GM19043 (cell line): ENCODE measurements around the gene CLTRN.
"Not testable (repeated sequence)": the region's sequence is repeated elsewhere in the genome, so short reads cannot be mapped to it uniquely, and the experiment has no call there.

Experiments
- ATAC-seq: cut with Tn5 transposase; IDR thresholded peaks from one replicate; pipeline ENCODE4 v1.9.1; 2021; ENCODE audit warnings: low read depth; ENCODE audit not compliant: unreplicated experiment

Gene CLTRN

DNA sequence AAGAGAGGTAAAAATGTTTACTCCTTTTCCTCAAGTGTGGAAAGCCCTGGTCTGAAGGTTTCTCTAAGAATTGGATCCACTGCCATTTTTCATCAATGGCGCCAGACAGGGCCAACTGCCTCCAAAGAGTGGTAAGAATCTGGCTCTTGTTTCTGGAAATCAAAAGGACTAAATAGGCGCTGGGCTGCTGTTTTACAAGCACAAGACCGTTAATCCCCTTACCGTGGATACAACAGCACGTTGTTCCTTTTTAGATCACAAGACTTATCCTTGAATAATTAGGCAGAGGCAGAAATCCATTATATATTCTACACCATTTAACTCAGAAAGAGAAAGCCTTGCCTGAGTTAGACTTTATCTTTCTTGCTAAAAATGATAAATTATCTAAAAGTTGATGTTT is 10.6 kb downstream of the CLTRN start:
- no peak for ATAC-seq

DNA sequence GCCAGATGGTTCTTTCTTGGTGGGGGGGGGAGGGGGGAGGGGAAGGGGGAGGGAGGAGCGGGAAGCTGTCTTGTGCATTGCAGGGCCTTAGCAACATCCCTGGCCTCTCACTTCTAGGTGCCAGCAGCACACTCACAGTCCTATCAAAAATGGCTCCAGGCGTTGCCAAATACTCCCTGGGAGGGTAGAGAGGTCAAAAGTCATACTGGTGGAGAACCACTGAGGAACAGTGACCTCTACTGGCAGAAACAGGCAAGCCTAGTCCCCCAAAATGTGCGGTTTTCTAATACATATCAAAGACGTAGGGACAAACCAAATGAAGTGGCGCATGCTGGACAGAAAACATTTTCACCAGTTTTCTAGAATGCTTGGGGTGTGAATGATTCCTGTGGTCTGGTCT is 17.1 kb downstream of the CLTRN start:
- not testable (repeated sequence) for ATAC-seq

DNA sequence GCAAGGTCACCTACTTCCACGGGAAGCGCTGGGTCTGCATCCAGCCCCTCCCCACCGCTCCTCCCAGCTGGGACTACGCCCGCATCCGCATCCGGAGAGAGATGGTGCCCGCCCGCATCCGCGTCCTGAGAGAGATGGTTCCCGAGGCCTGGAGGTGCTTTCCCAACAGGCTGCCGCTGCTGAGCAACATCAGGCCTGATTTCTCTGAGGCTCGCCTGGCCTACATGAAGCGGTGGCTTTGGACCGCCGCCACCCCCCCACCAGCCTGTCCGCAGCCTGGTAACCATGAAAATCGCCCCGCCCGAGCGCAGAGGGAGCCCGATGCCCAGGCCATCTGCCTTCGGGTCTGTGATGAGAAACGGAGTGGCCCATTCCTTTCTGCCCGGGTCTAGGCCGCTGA is 18.1 kb downstream of the CLTRN start:
- no peak for ATAC-seq

DNA sequence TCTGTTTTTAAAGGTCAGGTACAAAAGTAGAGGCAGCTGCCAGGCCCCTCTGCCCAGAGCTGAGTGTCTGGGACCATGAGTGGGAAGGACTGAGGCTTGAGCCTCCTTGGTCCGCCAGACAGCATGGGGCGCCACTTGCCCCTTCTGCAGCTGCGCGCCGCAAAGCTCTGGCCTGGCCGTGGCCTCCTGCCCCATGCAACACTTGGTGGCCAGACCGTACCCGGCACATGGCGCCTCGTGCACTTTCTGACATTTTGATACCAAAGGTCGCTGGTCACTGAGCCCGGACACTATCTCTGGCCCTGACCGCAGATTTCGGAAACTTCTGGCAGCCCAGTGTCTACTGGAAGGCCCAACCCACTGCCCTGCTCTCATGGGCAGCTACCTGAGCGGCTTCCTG is 18.6 kb downstream of the CLTRN start:
- no peak for ATAC-seq

DNA sequence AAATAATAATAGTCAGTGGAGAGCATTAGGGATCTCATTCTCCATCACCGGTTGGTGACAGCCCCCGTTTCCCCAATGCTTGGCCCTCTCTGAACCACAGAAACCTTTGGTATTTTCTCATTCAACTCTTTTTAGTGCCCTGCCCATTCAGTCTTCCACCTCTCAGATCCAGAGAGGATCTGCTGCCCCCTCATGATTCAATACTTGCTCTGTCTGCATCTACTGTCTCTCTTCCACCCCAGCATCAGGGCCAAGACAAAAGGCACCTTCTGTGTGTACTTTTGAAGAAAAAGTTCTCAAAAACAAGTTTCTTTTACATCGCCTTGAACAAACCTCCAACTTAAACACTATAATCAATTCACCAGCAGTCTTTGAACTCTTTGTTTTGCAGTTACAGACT is 19.3 kb downstream of the CLTRN start:
- no peak for ATAC-seq

DNA sequence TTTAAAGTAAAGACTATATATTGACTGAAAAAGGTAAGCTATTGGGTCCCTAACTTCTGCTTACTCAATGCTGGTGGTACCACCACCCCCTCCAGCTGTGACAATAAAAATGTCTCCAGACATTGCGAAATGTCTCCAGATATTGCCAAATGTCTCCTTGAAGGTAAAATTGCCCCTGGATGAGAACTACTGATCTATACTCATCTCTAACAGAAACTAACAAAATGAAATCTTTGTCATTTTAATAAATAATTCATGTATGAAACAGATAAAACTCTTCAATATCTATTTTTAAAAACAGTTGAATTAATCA is 20.1 kb downstream of the CLTRN start:
- ATAC-seq: no peak

DNA sequence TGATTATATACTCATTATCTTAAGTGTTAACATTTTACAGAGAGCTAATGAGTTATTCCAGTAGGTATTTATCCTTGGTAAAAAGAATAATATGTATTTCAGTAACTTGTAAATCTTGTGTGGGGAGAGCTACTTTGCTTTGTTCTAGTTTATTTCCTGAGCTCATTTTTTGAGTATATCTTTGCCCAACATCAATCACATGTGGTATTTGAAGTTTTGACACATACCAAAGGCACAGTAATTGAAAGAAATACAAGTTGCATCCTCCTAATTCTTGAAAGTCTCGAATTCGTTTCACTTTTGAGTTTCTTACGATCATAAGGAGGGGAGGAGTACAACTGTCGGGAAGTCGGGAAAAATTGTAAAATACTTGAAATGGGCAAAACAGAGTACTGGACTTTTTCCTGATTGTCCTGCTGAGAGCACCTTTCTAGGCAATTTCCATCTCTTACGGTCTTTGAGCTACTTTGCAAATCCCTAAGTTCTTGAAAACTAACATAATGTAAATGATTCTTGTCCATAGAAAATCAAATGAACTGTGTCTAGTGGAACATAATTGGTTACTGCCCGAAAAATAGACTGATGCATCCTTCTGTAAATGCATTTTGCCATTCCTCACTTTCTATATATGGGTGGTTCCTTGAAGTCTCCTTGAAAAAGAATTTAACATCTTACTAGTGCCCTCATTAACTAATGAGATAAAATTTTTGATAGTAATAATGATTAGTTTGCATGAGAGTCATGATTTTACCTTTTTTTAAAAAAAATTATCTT is 20.6 kb downstream of the CLTRN start:
- no peak for ATAC-seq

DNA sequence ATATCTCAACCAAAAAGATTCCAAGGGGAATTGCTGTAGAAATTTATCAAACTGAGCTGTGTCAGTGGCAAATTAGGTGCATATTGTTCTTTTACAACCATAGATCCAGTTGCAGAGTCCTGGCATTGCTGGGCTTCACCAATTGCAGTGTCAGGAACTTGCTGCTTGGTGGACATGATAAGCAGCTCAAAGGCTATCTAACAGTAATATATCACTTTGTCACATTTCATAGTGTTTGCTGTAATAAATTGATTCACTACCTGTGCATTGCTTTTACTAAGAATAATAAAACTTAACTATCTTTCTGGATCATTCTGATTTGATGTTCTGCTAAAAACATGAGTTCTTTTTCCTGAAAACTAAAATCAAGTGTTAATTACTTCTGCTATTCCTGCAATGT is 33.0 kb downstream of the CLTRN start:
- no peak for ATAC-seq

DNA sequence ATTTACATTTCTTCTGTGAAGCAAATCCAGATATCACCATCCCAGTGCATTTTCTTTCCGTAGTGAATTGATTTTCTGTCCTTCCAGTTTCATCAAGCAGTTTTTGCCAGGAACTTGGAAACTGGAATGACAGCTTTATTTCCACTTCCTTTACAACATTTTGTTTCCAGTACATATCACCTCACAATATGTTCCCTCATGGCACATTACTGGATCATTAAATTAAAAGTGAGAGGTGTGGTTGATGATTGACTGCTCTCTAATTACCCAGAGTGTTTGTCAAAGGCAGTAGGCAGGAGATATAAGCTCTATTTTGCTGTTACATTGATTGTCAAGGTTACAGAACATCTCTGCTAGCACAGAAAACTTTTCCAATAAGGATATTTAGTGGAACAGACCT is 41.6 kb downstream of the CLTRN start:
- no peak for ATAC-seq

DNA sequence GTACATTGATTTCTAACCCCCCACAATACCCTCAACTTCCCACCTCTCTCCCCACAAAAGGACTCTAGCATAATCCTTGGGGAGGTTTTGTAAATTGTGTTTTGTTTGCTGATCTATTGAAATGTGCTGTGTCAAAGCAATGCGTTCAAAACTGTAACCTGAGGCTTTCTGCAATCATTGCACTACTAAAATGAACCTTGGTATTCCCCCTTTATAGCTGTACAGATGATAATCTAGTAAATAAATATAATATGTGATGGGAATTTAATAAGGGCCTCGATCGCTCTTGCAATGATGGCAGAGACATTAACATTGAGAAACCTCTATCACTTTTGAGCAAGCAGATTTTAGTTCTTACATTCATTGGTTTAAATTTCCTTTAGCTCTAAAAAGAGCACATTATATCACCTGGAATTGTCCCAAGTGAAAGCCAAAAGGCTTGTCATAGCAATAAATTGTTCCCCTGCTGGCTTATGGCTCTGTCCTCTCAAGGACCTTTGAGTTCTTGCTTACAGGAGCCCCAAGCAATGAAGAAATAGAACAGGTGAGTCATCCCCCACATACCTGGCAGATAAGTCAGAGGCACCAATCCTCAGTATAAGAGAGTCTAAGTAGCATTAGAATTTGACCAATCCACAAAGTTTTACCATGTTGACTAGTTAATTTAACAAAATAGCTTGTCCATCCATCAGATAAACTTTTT is 45.4 kb downstream of the CLTRN start:
- no peak for ATAC-seq

DNA sequence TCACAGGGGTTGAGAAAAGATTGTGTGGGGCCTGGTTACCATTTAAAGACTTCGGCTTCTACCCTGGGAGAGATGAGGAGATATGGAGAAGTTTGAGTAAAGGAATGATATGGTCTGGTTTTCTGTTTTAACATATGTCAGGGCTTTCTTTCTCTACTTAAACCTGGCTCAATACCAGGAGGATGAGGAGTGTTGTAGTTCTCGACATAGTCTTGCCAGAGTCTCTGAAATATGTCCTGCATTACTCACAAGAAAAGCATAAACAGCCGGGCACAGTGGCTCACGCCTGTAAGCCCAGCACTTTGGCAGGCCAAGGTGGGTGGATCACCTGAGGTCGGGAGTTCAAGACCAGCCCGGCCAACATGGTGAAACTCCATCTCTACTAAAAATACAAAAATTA is 47.5 kb downstream of the CLTRN start:
- no peak for ATAC-seq

DNA sequence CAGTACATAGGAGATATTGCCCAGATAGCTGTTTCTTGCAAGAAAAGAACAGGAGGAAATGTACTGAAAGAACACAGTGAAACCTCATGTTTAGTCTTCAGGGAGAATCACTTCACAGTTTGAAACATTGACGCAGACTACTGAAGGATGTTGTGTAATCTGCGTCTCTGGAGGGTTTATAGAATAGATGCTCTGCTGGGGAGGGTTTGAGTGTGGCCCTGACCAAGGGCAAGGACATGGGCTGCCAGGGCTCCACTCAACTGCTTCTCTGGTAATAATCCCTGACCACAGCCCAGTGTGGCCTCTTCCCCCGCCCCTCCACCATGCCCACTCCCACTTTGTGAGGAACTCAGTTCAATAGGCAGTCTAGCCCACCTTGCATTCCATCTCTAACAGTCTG is 48.1 kb downstream of the CLTRN start:
- ATAC-seq: no peak

DNA sequence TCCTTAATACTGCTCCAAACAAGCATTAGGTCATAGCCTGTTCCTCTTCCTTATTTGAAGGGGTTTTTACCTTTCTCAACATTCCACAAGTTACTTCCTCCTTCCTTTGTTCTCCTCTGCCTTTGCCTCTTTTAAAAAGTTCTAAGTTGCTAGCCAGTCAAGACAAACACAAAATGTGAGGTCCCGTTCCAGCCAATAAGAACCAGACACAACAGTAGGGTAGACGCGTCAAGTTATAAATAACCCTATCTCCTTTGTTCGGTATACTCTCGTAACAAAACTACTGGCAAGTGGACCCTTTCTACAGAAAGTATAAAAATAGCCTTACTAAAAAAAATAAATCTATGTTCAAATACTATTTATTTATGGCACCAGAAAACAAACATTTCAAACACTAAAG is 57.5 kb downstream of the CLTRN start:
- no peak for ATAC-seq

DNA sequence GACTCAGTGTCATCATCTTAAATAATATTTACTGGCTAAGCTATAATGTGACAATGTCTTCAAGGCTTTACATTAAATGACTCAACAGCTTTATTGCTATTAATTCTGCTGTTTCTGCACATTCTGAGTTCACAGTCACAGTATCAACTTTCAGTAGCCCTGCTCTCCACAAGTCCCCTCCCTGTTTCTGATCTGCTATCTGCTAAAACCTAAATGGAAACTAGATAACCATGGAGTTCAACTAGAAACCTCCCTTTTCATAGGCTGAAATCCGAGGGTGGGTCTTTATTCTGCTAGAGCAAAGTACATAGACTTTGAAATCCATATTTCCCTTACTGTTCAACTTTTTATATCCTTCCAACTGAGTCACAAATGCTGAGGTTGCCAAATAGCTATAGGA is 58.5 kb downstream of the CLTRN start:
- ATAC-seq: no peak

DNA sequence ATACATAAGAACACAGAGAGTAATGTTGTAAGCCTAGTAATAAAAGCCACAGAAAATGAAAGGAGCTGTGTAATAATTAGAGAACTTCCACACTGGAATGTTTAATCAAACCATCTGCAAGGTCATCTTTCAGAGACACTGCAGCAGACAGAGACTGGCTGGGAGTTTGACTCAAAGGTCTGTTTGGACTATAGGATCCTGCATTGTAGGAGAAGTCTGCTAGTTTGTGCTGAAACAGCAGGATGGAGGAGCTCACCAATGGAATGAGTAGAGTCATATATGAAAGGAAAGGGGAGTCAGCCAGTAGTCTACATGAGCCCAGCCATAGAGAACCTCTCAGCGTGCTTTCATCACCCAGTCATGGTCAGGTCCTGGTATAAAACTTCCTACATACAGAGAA is 59.4 kb downstream of the CLTRN start:
- no peak for ATAC-seq

DNA sequence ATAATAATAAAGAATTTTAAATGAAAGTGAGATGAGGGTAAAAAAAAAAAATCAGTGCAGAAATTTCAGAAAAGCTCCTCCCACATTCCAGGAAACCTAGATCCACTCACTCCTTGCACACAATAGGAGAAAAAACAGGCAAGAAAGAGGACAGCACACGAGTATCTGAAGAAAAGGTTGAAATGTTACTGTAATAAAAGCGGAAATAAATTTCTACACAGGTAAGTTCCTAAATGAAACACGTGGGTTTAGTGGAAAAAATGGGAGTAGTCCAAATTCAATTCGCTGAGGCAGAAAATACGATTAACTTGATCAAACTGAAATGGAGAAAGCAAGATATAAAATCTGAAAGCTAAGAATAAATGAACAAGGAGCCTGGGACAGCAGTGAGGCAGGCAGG is 61.8 kb downstream of the CLTRN start:
- no peak for ATAC-seq

DNA sequence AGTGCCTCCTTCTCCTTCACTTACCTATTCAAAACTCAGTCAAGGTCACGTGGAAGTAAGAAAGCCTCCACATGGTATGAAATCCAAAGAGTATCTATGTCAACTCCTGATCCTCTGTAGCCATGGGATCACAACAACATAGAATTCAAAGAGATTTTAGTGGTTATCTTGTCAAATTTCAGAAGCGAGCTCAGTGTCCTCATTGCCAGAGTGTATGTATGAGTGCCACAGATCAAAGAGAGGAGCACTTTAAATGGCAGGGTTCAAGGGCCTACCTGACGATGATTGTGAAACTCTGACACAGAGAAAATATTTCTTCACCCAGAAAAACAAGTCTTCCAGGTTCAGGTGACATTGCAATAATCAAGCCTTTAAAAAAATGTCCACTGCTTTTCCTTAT is 62.7 kb downstream of the CLTRN start:
- no peak for ATAC-seq

DNA sequence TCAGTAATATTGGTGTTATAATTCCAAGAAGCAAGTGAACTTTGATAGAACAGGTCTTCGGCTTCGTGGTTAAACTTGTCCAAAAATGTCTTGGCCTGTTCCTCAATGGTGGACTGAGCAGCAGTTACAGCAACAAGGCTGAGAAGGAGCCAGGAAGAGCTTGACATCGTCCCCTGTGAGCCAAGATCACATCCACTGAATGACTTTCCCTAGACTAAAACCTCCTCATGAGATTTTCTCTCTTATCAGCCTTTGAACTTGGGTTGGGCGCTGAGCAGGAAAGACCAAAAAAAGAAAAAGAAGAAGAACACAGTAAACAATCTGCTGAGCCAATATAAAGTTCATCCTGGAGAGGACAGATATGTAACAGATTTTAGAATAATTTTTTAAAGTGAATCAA is 63.9 kb downstream of the CLTRN start, which contains the start of gene ACE2:
Gene ACE2, minus strand, starts transcription at position 216 of the 400 bp plus-strand sequence. Its CDS starts 49 bp downstream, at position 167.
- no peak for ATAC-seq

DNA sequence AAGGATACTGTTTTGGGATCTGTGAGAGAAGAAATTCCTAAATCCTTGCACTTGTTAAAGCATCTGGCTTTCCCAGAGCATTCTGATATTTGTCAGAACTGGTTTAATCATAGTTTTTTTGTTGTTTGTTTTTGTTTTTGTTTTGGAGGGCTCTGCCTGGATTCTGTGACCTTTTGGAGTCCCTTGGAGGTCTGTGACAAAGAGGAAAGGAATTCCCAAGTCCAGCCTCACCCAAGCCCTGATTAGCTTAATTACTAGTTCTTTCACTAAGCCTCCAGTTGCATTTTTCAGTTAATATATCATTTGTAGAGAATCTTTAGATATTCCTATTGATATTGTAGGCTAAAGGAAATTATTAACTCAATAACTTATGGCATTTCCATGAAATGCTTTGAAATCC is 64.6 kb downstream of the CLTRN start:
- no peak for ATAC-seq

DNA sequence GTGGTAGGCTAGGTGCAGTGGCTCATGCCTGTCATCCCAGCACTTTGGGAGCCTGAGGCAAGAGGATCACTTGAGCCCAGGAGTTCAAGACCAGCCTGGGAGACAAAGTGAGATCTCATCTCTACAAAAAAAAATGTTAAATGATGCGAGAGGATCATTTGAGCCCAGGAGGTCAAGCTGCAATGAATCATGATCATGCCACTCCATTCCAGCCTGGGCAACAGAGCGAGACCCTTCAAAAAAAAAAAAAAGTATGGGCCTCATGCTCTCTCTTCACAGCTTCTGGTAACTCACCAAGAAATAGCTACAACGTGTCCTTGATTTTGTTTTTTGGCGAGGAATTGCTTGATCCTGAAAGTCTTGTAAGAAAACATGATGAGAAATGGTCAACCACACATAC is 65.1 kb downstream of the CLTRN start:
- ATAC-seq: no peak

DNA sequence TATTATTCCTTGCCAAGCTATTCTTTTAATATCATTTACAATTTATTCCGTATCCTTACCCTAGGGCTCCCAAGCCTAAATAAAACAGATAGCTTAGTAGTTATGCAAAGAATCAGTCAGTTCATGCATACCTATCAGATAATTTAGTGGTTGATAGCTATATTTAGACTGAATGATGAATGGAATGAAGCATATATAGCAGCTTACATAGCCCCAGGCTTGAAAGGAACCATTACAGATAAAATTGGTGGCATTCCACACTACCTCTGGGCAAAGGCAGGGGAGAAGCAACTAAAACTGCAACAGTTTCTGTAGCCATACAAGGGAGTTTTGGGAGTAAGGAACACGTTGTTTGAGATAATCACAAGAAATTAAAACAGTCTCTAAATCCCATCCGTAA is 66.6 kb downstream of the CLTRN start:
- no peak for ATAC-seq

DNA sequence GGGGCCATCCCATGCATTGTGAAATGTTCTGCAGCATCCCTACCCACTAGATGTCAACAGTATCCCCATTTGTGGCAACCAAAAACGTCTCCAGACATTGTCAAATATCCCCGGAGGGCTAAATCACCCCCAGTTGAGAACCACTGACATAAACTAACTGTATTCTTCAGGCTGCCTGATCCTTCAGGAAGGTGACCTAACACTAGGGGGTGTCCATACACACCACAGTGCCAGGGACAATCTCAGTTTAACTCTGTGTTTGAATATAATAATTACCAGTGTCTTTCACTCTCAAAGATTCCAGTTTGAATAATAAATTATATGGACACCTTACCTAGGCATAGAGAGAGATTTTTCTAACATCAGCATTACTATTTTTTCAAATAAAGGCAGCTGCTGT is 70.2 kb downstream of the CLTRN start:
- ATAC-seq: no peak
